SKM-1 (cell line): Measurements from ENCODE around the gene GFAP.

Experiments
- DNase-seq: peaks from one replicate; lab custom pipeline; 2025; ENCODE audit not compliant: unreplicated experiment; lab: John Stamatoyannopoulos, UW

Gene GFAP

DNA sequence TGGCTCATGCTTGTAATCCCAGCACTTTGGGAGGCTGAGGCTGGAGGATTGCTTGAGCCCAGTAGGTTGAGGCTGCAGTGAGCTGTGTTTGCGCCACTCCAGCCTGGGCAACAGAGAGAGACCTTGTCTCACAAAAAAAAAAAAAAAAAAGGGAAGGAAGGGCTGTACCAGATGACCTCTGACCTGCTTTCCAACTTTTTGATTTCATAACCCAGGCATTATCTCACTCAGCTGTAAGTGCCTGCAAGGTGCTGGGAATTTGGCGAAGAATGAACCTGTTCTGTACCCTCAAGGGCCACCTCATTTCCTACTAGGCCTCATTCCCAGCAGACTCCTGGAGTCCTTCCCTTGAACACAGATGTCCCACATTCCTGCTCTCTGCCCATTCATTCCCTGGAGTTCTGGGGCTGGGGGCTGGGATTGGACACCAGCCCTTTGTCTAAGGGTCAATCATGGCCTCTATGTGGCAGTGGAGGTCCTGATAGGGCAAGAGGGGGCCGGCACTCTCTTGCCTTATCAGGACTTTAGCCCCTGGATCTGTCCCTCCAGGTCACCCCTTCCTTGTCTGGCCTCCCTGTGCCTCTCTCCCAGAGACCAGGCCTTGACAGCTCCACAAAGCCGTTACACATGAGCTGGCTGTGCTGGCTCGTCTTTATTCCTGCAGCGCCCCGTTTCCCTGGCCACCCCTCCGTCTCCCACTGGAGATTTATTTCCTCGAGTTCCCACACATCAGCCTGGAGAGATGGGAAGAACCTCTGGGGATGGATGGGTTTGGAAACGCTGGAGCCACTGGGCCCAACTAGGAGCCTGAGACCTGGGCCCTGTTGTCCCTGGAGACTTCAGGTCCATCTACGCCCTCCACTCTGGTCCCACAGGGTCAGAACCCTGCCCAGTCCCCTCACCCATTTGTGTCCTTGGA, 821 bp upstream of the GFAP start:
- DNase-seq: peak; percentile 28

DNA sequence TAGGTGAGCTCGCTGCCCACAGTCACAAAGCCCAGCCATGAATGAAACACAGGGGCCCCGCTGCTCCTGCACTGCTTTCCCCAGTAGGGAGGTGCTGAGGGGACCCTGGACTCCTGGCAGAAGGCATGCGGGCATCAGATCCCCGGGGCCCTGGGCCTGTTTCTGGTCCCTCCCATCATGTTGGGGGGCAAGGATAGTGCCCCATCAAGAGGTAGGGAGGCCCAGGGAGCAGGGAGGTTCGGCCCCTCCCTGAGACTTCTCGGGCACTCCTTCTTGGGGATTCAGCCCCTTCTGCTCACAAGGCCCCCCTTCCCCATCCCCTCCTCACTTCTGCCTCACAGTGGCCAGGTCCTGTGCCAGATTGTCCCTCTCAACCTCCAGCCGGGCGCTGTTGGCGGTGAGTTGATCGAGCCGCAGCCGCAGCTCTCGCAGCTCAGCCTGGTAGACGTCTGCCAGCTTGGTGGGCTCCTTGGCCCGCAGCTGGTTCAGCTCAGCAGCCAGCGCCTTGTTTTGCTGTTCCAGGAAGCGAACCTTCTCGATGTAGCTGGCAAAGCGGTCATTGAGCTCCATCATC, 515 bp downstream of the GFAP start:
- no peak for DNase-seq

DNA sequence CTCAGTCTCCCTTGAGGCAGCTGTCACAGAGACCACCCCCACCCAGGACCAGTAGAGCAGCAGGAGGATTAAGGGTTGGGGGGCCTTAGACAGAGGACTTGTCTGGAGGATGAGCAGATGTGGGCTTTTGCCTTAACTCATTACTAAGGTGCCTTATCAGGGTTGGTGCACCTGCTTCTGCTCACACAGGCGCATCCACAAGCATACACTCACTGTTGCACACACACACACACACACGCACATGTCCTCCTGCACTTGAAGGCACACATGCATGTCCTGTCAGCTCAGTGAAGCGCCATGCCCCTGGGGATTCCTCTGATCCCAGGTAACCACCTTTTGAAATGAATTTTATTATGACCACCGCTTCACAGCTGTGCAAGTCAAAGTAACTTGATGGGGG, 1.2 kb downstream of the GFAP start:
- no peak for DNase-seq

DNA sequence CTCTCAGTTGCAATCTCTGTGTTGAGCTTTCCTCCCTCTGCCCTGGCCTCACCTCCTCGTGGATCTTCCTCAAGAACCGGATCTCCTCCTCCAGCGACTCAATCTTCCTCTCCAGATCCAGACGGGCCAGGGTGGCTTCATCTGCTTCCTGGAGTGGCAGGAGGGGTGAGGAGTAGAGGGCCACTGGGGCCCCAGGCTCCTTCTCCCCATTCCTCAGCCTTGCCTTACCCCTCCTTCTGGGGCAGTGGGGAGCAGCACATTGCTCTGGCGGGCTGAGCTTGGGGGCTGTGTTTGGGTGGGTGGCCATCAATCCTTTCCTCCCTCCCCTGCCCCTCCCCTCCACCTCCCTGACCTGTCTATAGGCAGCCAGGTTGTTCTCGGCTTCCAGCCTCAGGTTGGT, 1.6 kb downstream of the GFAP start:
- no peak for DNase-seq

- DNase-seq: no peak
Measured at GRCh38 chr17:44912763-44913544, 2.3 kb downstream of the GFAP start.

DNA sequence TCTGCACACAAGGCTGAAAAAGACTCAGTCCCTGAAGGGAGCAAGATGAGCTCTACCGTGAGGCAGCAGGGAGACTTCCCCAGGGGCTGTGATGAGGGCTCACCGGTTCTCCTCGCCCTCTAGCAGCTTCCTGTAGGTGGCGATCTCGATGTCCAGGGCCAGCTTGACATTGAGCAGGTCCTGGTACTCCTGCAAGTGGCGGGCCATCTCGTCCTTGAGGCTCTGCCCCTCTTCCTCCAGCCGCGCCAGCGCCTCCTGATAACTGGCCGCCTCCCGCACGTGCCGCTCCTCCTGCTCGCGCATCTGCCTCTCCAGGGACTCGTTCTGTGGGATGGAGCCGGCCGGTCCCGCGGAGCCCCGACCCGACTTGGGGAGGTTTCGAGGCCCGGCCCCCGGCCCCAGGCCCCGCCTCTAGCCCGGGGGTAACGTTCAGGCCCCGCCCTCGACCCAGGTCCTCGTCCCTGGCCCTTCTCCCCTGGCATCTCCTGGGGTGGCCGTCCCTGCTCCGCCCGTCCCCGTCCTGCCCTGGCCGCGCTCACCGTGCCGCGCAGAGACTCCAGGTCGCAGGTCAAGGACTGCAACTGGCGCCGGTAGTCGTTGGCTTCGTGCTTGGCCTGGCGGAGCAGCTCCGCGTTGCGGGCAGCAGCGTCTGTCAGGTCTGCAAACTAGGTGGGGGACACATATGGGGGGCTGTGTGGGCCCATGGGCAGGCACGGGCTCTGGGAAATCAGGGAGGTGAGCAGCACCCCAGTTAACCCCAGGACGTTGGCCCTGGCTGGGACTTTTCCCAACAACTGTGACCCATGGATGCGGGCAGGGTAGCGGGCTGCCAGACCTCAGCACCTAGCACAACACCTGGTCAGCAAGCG, 3.9 kb downstream of the GFAP start:
- no peak for DNase-seq

GRCh38 chr17:44910231-44911106, 4.8 kb downstream of the GFAP start:
- DNase-seq: no peak

DNA sequence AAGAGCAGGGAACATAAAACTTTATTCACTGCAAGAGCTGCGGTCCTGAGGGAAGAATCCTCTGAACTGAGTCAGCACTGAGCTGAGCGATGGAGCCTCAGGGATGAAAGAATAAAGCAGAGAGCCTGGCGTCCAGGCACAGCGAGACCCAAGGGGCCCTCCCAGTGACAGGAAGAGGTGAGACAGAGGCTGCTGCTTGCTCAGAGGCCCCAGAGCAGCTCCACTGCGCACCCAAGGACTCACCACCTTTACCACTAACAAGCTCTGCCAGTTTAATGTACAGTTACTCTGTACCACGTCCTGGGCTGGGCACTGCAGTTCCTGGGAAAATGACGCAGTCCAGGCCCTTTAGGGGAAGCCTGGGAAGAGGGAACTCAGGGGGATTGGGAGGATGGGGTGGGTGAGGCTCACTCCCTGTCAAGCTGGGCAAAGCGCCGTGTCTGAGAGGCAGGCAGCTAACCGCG, 5.6 kb downstream of the GFAP start:
- DNase-seq: no peak

- DNase-seq: no peak
Measured at GRCh38 chr17:44908761-44909326, 6.5 kb downstream of the GFAP start.

DNA sequence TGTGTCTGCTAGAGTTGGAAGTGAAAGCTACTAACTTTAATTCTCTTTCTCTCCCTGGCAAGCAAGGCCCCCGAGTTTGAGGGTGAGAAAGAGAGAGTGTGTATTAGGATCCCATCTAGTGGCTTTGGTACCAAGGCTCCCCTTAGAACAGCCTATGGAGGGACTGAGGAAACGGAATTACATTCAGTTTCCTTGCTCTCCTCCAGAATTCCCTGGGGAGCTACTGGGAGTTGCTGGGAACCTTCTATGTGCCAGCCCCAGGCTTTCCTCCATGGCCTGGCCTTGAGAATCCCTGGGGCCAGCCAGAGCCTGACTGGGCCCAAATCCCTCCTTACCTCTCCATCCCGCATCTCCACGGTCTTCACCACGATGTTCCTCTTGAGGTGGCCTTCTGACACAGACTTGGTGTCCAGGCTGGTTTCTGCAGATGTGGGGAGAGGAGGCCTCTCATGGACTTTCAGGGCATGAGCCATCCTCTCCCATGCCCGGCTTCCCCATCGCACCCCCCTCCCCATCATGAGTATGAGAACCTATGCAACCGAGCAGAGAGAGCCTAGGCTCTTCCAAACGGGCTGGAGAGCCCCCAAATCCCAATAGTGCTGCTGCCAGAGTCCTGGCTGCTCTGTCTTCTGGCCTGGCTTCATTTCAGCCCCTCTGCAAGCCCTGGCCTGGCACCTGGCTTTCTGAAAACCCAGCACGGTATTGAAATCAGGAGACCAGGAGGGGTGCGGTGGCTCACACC, 7.4 kb downstream of the GFAP start:
- no peak for DNase-seq

DNA sequence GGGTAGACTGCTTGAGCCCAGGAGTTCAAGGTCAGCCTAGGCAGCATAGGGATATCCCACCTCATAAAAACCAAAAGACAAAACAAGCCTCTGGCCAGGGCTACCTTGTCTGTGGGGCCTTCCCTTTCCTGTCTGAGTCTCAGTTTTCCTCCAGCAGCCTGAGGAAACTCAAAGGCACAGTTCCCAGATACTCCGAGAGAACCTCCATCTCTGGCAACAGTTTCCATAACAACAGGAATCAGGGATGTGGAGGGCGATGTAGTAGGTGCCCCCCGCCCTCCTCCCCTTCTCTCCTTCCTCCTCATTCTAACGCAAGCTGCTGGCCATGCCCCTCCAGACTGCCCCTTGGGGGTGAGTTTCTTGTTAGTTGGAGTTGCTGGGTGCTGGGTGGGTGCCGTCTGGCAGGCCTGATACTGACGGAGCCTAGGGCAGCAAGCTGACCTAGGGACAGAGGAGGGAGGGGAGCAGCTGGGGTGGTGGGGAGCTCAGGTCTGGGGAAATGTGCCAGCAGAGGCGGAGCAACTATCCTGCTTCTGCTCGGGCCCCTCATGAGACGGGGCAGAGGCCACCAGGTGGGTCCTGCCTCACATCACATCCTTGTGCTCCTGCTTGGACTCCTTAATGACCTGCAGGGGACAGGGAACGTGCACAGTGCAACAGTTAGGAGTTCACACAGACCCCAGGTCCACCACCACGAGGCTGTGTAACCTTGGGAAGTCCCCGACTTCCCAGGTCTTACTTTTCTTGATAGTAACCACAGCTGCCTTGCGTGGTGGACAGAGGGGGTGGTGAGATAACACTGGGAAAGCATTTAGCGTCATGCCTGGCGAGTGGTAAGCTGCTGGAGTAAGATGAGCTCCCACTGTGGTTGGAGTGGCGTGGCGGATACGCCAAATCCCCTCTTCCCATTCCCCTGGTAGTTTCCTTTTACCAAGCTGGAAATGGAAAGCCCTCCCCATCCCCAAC, 8.3 kb downstream of the GFAP start:
- DNase-seq: no peak

- peak; percentile 57 for DNase-seq
Measured at GRCh38 chr17:44906010-44906646, 9.2 kb downstream of the GFAP start.

DNA sequence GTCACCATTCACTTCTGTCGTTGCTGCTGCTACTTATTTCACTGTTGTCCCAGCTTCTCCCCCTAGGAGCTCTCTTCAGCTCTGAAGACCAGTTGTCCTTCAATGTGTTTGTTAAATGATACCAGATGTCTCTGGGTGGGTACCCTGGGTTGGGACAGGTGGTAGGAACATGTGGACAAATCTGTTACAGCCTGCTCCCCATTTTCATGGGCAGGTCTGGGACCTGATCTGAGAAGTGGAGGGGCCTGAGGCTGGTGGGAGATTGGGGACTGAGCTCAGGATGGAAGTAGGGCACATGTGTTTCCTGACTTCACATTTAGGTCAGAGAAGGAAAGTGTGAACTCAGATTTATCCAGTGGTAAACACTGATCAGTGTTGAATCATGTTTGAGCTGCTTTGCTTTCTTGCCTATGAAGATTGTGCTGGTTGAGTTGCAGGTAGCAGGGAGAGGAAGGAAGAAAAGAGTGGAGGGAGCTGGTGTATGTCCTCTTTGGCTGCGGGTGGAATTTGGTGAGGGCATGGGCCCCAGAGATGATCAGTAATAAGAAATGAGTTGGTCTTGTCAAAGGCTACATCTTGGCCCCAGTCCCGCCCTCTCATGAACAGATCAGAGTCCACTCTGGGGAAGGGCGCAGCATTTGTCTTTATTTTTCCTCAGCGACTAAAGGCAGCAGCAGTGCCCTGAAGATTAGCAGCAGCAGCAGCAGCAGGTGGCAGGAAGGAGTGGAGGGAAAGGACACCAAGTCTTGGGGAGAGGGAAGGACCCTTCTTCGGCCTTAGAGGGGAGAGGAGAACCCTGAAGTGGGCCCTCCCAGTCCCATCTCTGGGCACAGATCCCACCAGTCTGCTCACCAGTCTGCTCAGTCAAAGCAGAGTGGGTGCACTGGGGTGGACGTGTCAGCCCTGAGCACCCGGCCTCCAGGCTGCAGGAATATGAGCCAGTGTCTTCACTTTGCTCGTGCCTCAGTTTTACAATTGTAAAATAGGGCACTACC, 10.0 kb downstream of the GFAP start:
- no peak for DNase-seq

DNA sequence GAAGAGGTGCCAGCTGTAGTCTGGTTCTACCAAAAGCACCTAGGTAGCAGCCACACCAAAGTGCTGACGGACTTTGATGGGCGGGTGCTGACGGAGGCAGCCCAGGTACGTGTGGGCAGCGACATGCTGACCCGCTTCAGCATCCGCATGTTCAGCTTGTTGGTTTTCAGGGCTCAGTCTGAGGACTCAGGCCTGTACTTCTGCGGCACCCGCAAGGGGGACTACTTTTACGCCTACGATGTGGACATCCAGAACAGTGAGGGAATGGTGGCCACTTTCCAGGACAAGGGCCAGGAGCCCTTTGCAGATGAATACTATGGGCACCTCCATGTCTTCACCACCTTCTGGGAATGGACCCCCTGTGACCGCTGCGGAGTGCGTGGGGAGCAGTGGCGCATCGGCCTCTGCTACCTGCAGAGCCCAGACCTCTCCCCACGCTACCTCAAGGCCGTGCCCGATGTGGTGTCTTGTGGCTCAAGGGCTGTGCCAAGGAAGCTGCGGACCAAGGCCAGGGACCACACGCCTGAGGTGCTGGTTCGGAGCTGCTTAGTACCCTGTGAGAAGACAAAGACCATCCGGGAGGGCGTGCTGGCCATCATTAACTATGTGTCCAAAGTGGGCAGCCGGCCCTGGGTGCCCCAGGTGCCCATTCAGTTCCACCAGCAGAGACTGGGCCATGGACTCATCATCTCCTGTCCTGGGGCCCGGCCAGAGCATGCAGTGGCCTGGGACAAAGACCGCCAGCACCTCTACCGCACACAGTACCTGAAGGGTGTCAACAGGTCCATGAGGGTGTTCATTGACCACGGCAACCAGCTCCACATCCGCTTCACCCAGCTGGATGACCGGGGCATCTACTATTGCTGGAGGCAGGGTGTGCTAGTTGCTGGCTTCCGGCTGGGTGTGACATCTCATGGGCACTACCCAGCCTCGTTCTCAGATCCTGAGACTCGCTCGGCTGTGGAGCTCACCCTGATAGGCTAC, 11.0 kb downstream of the GFAP start:
- DNase-seq: no peak
